Myocyte (in vitro differentiated cells): ENCODE results near the gene SCGB3A1. TPM values are rescaled to one million over a fixed set of nuclear protein-coding genes. Genes with fewer than 3 reads are reported as not detected.

Experiments
- DNase-seq: peaks from one replicate; pipeline ENCODE4 v3.0.0-alpha.2; 2012; ENCODE audit warnings: low read depth
- total RNA-seq: library from RNA; depleted of rRNA; stranded (reverse); fragments of >200 nt; gene quantifications from 2 replicates; pipeline ENCODE4 v1.2.3, GENCODE V29; 2014

Gene SCGB3A1
- total RNA-seq, 1 donor from 2014 or later = not detected

- no peak for DNase-seq
Measured at GRCh38 chr5:180590543-180591310, 572 bp downstream of the SCGB3A1 start.

DNA sequence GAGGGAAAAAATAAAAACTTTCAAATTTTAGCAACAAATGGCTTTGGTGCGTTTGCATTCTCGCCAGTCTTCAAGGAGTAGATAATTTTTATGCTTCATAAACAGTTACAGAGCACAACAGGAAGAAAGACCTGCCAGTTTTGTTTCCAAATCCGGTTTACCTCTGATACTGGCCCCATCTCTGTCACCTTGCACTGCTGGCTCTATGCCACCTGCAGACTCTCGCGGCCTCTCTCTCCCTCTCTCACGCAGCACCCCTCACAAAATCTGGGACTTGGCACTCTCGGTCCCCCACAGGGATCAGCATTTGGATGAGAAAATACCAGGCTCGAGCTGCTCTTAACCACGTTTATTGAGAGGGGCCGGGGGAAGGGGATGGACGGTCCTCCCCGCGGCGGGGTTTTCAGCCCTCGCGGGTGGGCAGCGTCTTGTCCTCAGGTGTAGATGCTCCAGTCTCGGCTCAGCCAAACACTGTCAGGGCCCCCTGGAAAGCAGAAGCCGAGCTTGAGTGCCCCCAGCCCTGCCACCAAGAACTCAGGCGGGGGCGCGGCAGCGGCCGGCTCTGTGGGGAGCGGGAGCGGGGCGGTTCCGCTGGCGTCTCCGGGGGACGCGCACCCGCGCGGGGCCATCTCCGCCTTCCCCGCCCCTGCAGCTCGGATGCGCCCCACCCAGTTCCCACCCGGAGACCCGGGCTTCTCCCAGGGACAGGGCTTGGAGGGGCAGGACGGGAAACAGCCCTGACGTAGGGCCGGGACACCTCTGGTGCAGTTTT, 1.3 kb downstream of the SCGB3A1 start:
- DNase-seq = no peak

GRCh38 chr5:180586870-180587269, 4.4 kb downstream of the SCGB3A1 start:
- no peak for DNase-seq

- no peak for DNase-seq
Measured at GRCh38 chr5:180586204-180586603, 5.1 kb downstream of the SCGB3A1 start.

DNA sequence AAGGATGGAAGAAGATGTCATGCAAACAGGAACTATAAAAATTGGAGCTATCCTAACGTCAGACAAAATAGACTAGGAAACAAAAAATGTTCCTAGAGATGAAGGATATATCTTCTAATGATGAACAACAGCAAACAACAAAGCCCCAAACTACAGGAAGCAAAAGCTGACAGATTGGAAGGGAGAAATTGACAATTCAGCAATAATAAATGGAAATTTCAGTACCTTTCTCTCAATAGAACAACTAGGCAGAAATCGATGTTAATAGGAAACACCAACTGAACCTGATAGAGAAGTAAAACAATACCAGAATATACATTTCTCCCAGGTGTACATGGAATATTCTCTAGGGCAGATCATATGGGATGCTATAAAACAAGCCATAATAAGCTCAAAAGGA, 7.6 kb downstream of the SCGB3A1 start:
- DNase-seq = no peak

DNA sequence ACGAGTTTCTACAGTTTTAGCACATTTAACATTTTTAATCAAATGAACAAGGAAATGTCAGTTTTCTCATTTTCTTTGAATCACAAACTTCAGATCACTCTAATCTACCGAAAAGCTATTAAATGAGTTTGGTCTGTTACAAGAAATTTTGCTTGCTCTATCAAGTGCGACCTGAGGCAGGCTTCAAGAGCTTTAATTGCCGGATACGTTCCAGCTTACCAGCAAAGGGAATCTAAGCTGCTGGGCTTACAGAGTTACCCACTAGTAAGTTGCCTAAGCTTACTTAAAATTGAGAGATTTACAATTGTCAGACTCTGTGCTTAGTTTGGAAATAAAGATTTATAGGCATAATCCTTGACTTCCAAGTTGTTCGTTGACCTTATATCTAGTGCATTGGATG, 10.6 kb downstream of the SCGB3A1 start:
- no peak for DNase-seq

DNA sequence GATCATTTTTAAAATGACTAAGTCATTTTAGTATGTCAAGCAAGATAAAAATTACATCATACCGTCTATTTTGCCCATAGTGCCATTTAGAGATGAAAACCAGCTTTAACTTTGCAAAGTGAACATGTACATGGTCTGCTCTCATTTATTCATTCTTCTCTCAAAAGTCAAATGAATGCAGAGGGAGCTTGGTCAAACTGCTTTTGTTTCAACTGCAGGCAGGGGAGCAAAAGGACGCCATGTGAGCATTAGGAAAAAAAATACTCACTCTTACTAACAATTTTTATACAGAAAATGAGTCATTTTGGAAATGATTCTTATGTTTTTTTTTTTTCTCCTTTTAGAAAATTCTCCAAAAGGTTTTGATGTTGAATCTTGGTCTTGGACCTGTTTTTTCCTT, 15.7 kb downstream of the SCGB3A1 start:
- no peak for DNase-seq

DNA sequence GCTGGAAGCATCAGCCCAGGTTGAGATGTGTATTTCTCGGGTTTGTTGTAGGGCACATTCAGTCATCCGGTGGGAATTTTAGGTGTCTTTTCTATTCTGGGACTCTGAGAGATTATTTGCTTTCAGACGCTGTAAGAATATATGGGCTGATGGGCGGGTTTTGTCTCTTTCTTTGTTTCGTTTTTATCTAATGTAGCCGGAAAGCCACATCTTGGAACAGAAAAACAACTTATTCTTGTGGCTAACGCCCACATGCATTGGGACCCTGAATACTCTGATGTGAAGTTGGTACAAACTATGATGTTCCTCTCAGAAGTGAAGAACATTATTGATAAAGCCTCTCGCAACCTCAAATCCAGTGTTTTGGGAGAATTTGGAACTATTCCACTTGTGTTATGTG, 22.4 kb downstream of the SCGB3A1 start:
- no peak for DNase-seq

GRCh38 chr5:180563994-180564393, 27.3 kb downstream of the SCGB3A1 start:
- DNase-seq = no peak

DNA sequence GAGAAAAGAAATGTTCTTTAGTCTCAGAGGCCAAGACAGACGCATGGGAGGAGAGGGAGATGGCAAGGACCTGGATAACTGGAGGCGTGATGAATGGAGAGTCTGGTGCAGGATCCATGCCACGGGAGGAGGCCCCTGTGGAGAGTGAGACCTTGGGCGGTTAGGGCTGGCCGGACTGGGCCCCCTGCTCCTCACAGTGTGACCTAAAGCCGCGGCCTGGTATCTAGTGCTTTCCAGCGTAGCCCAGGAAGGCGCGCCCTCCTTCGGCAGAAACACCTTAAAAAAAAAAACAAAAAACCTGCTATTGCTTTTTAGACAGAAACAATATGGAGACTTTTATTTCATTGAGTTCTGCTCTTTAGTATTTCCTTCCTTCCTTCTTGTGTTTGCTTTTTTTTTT, 33.1 kb downstream of the SCGB3A1 start:
- no peak for DNase-seq

- no peak for DNase-seq
Measured at GRCh38 chr5:180557217-180557809, 34.0 kb downstream of the SCGB3A1 start.

DNA sequence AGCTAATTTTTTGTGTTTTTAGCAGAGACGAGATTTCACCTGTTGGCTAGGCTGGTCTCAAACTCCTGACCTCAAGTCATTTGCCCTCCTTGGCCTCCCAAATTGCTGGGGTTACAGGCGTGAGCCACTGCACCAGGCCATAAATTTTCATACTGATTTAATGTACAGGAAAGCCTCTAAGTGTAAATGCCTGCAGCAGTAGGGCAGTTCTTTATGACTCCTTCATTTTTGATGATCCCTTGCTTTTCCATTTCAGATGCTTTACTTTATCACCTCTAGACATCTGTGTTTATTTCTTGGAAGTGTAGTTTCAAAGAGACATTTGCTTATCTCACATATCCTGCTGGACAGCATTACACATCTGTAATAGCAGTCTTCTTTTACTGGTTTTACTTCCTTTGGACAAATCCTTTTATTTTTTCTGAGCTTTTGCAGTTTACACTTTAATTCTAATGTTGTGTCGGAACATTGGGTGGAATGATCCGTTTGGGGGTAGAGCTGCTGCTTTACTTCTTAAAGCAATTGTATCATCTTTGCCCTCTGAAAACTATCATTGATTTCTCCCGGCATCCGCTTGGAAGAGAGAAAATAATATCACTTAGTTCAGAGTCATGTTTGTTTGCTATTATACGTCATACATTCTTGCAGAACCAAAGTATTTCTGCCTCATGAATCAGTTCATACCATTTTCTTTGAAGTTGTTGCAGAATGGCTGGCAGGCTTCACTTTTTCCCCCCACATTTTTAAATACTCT, 36.0 kb downstream of the SCGB3A1 start:
- no peak for DNase-seq

DNA sequence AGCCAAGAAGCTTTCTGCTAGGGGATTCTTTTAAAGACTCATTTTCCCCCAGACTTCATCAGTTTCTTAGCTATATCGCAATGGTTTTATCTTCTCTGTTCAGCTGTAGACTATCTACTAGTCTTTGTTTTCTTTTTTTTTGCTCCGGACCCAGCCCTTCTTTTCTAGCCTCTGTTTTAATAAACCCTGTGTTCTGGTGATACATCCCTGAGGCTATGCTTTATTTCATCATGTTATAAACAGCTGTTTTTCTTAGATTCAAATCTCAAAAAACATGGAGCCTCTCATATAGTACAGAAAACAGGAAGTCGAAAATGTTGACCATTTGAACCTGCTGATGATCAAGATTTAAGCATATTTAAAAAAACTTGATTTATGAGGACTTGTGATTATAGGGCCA, 37.8 kb downstream of the SCGB3A1 start:
- DNase-seq = no peak

- DNase-seq = no peak
Measured at GRCh38 chr5:180548563-180548962, 42.7 kb downstream of the SCGB3A1 start.

- no peak for DNase-seq
Measured at GRCh38 chr5:180545248-180545647, 46.1 kb downstream of the SCGB3A1 start.

- DNase-seq = no peak
Measured at GRCh38 chr5:180541710-180542109, 49.6 kb downstream of the SCGB3A1 start.

Other genes with a start within 250 kb of the SCGB3A1 start
- 11.2 and 13.8 TPM in 2 replicates for gene GFPT2, start 238.2 kb downstream of the SCGB3A1 start, total RNA-seq
- 8.0 and 14.5 TPM in 2 replicates for gene CNOT6, start 97.1 kb downstream of the SCGB3A1 start, total RNA-seq
- 0.75 and 2.4 TPM in 2 replicates for gene FLT4, start 58.1 kb upstream of the SCGB3A1 start, total RNA-seq
- not detected in 2 replicates for gene OR2Y1, start 148.6 kb upstream of the SCGB3A1 start, total RNA-seq
- 120 and 152 TPM in 2 replicates for gene MGAT1, start 211.3 kb upstream of the SCGB3A1 start, total RNA-seq